Fibroblast of lung (primary cell): Measurements from ENCODE around the gene CD5L. TPM values are rescaled to one million over a fixed set of nuclear protein-coding genes. Genes with fewer than 3 reads are reported as not detected.

Experiments used
- DNase-seq, 2 donors: peaks; one replicate each; pipeline versions ENCODE4 v3.0.0 to v3.0.0-alpha.2; 2010; ENCODE audit warnings: low read depth in 2 of 2
- H2AFZ ChIP-seq: 2 replicates; pipeline ENCODE4 v1.5.1; 2012; ENCODE audit warnings: low read length, control low read depth, inconsistent platforms
- H3K27ac ChIP-seq: 2 replicates; pipeline ENCODE4 v1.5.1; 2011; ENCODE audit warnings: low read length, control low read depth; ENCODE audit not compliant: insufficient read depth
- H3K27me3 ChIP-seq: 2 replicates; pipeline ENCODE4 v1.5.1; 2011; ENCODE audit warnings: mild to moderate bottlenecking, low read length; ENCODE audit not compliant: control insufficient read depth, insufficient read depth
- H3K36me3 ChIP-seq: 2 replicates; pipeline ENCODE4 v1.5.1; 2011; ENCODE audit warnings: low read length; ENCODE audit not compliant: control insufficient read depth, insufficient read depth
- H3K4me1 ChIP-seq: 2 replicates; pipeline ENCODE4 v1.5.1; 2011; ENCODE audit warnings: low read length; ENCODE audit not compliant: control insufficient read depth, insufficient read depth; ENCODE audit errors: extremely low read depth
- H3K4me2 ChIP-seq: 2 replicates; pipeline ENCODE4 v1.5.1; 2011; ENCODE audit warnings: low read length, control low read depth; ENCODE audit not compliant: insufficient read depth; ENCODE audit errors: extremely low read depth
- H3K4me3 ChIP-seq, 4 experiments: fragments of 200-600 bp in 1 of 4; sonication (generic) in 1 of 4; replicated peaks in 1 of 4; 2 replicates each; pipeline ENCODE4 v1.5.1; 2011 to 2016; ENCODE audit warnings: low read length in 4 of 4, low read depth in 3 of 4, mild to moderate bottlenecking in 3 of 4, control low read depth in 2 of 4, inconsistent platforms in 1 of 4, mixed read lengths in 1 of 4; ENCODE audit not compliant: insufficient read depth in 1 of 4; ENCODE audit errors: control extremely low read depth in 1 of 4
- H3K79me2 ChIP-seq: 2 replicates; pipeline ENCODE4 v1.5.1; 2012; ENCODE audit warnings: mild to moderate bottlenecking, low read length, inconsistent platforms; ENCODE audit not compliant: control insufficient read depth, insufficient read depth
- H3K9ac ChIP-seq: 2 replicates; pipeline ENCODE4 v1.5.1; 2011; ENCODE audit warnings: mild to moderate bottlenecking, low read length, control low read depth; ENCODE audit not compliant: insufficient read depth
- H3K9me3 ChIP-seq: 2 replicates; pipeline ENCODE4 v1.5.1; 2012; ENCODE audit warnings: low read depth, low read length; ENCODE audit not compliant: control insufficient read depth, insufficient read depth
- H4K20me1 ChIP-seq: 2 replicates; pipeline ENCODE4 v1.5.1; 2011; ENCODE audit warnings: low read length; ENCODE audit not compliant: control insufficient read depth, insufficient read depth; ENCODE audit errors: extremely low read depth
- CTCF ChIP-seq, 2 donors: IDR thresholded peaks in 1 of 2; conservative IDR thresholded peaks in 1 of 2; 1 replicate in 1 of 2; 2 replicates in 1 of 2; pipeline ENCODE4 v1.5.1; 2011 to 2012; ENCODE audit warnings: low read length in 2 of 2, control low read depth in 1 of 2, inconsistent platforms in 1 of 2, low read depth in 1 of 2, mild to moderate bottlenecking in 1 of 2
- EZH2 ChIP-seq: IDR thresholded peaks from 2 replicates; pipeline ENCODE4 v1.5.1; 2012; ENCODE audit warnings: low read length, control low read depth, mild to moderate bottlenecking; ENCODE audit errors: missing control alignments
- polyA plus RNA-seq, 2 donors: library from polyadenylated mRNA; depleted of rRNA in 1 of 2; stranded (reverse) in 1 of 2; unstranded in 1 of 2; fragments of >200 nt; gene quantifications; 2 replicates each; pipeline ENCODE4 v1.2.1, GENCODE V29; 2011 to 2012; ENCODE audit warnings: missing spikeins in 1 of 2
- total RNA-seq: library from RNA; depleted of rRNA; stranded (reverse); fragments of >200 nt; gene quantifications from 2 replicates; pipeline ENCODE4 v1.2.1, GENCODE V29; 2014

CD5L gene
- total and polyA plus RNA-seq, 2 donors (not counting 1 experiment from before 2014, with no cell fraction given) = not detected

DNA sequence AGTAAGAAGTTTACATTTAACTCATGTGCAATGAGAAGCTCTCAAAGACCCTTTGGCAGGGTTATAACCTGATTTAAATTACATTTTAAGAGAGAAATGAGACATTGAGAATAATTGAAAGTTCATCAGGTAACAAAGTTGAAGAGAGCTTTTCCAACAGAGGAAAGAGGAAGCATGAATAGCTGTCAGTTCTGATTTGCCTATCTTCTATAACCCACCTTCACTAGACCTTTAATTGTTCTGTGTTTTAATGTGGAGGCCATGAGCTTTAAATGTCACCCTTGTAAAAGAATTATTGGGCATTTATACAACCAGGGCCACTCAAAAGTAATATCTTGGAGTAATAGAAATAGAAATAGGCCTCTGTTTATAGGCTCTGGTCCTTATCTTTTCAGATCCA, 12.4 kb downstream of the CD5L start:
- Histone ChIP-seq H4K20me1 (no peaks in the 10 kb centered on the region), H3K4me1 (no peaks in the 10 kb centered on the region), H3K9me3 (no peaks in the 10 kb centered on the region), H2AFZ (no peak overlapping the region), H3K4me2 (no peak overlapping the region), H3K36me3 (no peaks in the 10 kb centered on the region), H3K79me2 (no peaks in the 10 kb centered on the region), H3K27me3 (no peaks in the 10 kb centered on the region), H3K9ac (no peak overlapping the region), H3K4me3 (no peak overlapping the region), H3K27ac (no peak overlapping the region)
- no peak for DNase-seq
- TF ChIP-seq CTCF (conservative IDR thresholded peaks at IDR 0.05 in 1 of 2, IDR thresholded peaks at IDR 0.05 in 1 of 2; ENCODE audit: low read depth in 1 of 2, low read length in 2 of 2) (no peak), EZH2 (no peak)

DNA sequence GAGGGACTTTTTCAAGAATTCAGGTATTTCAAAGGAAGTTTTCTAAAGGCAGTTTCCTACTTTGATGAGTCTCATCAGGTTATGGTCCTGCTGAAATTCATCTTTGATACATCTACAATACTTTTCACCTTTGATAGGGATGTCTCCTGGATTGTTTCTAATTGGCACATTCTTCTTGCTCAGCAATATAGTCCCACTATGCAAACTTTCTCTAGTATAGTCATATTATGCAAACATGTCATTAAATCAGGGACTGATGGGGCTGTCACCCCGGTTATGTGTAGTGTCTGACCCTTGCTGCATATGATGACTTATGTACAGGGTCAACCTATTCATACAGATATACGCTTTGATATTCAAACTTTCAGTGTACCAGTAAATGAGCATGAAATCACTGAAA, 21.3 kb downstream of the CD5L start:
- Histone ChIP-seq H3K9ac (no peak overlapping the region), H3K79me2 (no peaks in the 10 kb centered on the region), H3K27me3 (no peaks in the 10 kb centered on the region), H3K4me2 (no peak overlapping the region), H4K20me1 (no peaks in the 10 kb centered on the region), H2AFZ (no peak overlapping the region), H3K27ac (no peak overlapping the region), H3K9me3 (no peaks in the 10 kb centered on the region), H3K4me1 (no peaks in the 10 kb centered on the region), H3K4me3 (no peak overlapping the region), H3K36me3 (no peaks in the 10 kb centered on the region)
- TF ChIP-seq EZH2 (no peak), CTCF (conservative IDR thresholded peaks at IDR 0.05 in 1 of 2, IDR thresholded peaks at IDR 0.05 in 1 of 2; ENCODE audit: low read depth in 1 of 2, low read length in 2 of 2) (no peak)
- no peak for DNase-seq

DNA sequence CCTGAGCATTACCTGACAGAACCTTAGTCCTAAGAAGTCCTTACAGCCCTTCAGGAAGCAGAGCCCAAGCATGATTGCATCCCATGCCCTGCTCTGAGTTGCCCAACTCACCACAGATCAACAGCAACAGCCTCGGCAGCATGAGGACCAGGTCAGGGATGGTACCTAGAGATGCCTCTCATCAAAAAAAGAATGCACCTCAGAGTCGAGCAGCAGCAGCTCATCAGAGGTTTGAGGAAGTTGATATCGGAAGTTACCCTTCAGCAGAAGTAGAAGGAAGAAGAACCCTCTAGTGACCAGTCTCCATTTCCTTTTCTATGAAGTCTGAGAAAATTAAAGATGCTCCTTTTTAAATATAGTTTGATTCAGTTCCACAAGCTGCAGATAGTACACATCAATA, 21.7 kb downstream of the CD5L start, which contains the start of gene FCRL1:
Gene FCRL1, minus strand, starts transcription at position 225 of the 400 bp plus-strand sequence. Its CDS starts 83 bp downstream, at position 142.
- DNase-seq = no peak
- no peaks in the 10 kb centered on the region for H3K9me3 ChIP-seq
- no peak within 1 kb of the TSS for H3K4me2 ChIP-seq
- H3K9ac ChIP-seq = no peak within 1 kb of the TSS
- TF ChIP-seq EZH2 = no peak
- TF ChIP-seq CTCF (conservative IDR thresholded peaks at IDR 0.05 in 1 of 2, IDR thresholded peaks at IDR 0.05 in 1 of 2; ENCODE audit: low read depth in 1 of 2, low read length in 2 of 2) = no peak
- no peaks in the 10 kb centered on the region for H3K27me3 ChIP-seq
- H3K4me3 ChIP-seq = no peak within 1 kb of the TSS
- no peak within 1 kb of the TSS for H2AFZ ChIP-seq
- H3K36me3 ChIP-seq = no peaks in the 10 kb centered on the region
- H4K20me1 ChIP-seq = no peaks in the 10 kb centered on the region
- H3K79me2 ChIP-seq = no peaks in the 10 kb centered on the region
- no peaks in the 10 kb centered on the region for H3K4me1 ChIP-seq
- no peak within 1 kb of the TSS for H3K27ac ChIP-seq
